AG04449 (cell line): Measurements from ENCODE around the gene DOCK10.

Experiments used
- CTCF ChIA-PET: fragments of 350-600 bp; formaldehyde crosslinking; extraction: SDS; loops from one replicate; lab custom pipeline; 2021; ENCODE audit warnings: antibody characterized with exemption; lab: Yijun Ruan, JAX
- POLR2A ChIA-PET: fragments of 400-600, 350-600 bp; formaldehyde crosslinking; extraction: SDS; loops from one replicate; lab custom pipeline; 2020; ENCODE audit warnings: antibody characterized with exemption, inconsistent platforms; lab: Yijun Ruan, JAX
- DNase-seq: peaks from one replicate; pipeline ENCODE4 v3.0.0-alpha.2; 2010; ENCODE audit warnings: low read depth, low spot score
- H3K4me3 ChIP-seq: 2 replicates; pipeline ENCODE4 v1.5.1; 2011; ENCODE audit warnings: low read depth, mild to moderate bottlenecking, control low read depth, low read length
- TF ChIP-seq, protein P1 (sequence below): IDR thresholded peaks from one replicate; pipeline ENCODE4 v1.5.1; 2011; ENCODE audit warnings: mild to moderate bottlenecking, moderate library complexity, low read length, control low read depth, inconsistent platforms; ENCODE audit not compliant: insufficient read depth; ENCODE audit errors: missing control alignments

The DOCK10 gene

DNA sequence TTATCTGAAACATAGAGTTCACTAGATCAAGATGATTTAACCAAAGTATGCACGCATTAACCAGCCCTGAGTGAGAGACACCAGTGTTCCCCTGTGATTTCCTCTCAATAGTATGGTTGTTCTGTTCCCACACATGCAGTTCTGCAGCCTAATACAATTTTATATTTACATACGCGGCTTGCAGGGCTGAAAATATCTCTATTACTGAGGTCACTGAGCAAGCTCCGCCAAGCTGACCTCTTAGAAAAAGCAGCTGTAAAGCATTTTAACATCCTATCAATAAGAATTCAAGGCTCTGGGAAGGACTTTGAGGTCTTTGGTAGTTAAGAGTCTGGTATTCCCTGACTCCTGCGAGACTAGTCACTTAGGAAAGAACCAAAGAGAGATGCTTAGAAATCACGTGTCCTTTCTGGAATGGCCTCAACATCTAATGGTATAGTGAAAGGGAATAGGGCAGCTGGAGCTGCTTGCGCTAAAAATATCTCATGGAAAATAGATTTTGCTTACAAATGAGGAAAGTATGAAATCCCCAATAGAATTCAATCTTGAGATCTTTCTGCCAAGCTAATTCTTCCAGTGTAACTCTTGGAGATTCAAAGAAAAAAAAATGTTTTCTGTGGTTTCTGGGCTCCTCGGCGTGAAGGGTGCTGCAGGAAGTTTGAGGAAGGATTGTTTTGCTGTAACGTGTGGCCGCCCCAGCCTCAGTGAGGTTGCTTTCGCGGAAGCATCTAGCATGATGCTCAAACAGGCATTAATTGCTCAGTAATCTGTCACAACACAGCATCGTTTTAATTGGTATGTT lies 59.2 kb downstream of the DOCK10 start:
- TF ChIP-seq, protein P1, sequence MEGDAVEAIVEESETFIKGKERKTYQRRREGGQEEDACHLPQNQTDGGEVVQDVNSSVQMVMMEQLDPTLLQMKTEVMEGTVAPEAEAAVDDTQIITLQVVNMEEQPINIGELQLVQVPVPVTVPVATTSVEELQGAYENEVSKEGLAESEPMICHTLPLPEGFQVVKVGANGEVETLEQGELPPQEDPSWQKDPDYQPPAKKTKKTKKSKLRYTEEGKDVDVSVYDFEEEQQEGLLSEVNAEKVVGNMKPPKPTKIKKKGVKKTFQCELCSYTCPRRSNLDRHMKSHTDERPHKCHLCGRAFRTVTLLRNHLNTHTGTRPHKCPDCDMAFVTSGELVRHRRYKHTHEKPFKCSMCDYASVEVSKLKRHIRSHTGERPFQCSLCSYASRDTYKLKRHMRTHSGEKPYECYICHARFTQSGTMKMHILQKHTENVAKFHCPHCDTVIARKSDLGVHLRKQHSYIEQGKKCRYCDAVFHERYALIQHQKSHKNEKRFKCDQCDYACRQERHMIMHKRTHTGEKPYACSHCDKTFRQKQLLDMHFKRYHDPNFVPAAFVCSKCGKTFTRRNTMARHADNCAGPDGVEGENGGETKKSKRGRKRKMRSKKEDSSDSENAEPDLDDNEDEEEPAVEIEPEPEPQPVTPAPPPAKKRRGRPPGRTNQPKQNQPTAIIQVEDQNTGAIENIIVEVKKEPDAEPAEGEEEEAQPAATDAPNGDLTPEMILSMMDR = no peak
- POLR2A ChIA-PET = interaction anchor here (0.7 to 1.1 kb wide), 2 partner anchors 30 to 121 kb away, joined by 3 read pairs; no protein-coding TSS in a partner anchor
- CTCF ChIA-PET = interaction anchor here (0.9 to 13.5 kb wide), 3 partner anchors 11 to 19 kb away, joined by 3 to 136 read pairs (median 3); no protein-coding TSS in a partner anchor
- peak; percentile 76 for DNase-seq
- peak overlapping the region; percentile 47 for H3K4me3 ChIP-seq

DNA sequence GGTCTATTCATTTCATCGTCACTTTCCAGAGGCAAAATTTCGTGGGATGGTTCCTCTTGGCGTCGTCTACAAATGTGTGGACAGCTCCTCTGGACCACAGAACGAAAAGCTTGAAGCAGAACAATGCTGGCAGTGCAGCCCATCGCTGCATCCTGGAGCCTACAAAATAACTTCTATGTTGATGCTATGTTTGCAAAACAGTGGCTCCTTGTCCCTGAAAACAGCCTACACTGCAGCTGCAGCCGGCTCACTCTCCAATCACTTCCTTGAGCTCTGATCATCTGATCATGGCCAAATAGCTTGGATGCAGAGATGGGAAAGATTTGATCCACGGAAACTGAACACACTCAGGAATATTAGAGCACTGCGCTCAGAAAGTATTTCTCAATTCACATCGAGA lies 60.0 kb downstream of the DOCK10 start:
- no peak for DNase-seq
- ChIA-PET POLR2A (interaction anchor here (0.7 to 1.1 kb wide), 2 partner anchors 13 to 122 kb away, joined by 3 read pairs; no protein-coding TSS in a partner anchor), CTCF (interaction anchor here (0.9 to 13.5 kb wide), 3 partner anchors 11 to 20 kb away, joined by 3 to 136 read pairs (median 3); no protein-coding TSS in a partner anchor)
- H3K4me3 ChIP-seq = no peak overlapping the region
- TF ChIP-seq, protein P1 = no peak

DNA sequence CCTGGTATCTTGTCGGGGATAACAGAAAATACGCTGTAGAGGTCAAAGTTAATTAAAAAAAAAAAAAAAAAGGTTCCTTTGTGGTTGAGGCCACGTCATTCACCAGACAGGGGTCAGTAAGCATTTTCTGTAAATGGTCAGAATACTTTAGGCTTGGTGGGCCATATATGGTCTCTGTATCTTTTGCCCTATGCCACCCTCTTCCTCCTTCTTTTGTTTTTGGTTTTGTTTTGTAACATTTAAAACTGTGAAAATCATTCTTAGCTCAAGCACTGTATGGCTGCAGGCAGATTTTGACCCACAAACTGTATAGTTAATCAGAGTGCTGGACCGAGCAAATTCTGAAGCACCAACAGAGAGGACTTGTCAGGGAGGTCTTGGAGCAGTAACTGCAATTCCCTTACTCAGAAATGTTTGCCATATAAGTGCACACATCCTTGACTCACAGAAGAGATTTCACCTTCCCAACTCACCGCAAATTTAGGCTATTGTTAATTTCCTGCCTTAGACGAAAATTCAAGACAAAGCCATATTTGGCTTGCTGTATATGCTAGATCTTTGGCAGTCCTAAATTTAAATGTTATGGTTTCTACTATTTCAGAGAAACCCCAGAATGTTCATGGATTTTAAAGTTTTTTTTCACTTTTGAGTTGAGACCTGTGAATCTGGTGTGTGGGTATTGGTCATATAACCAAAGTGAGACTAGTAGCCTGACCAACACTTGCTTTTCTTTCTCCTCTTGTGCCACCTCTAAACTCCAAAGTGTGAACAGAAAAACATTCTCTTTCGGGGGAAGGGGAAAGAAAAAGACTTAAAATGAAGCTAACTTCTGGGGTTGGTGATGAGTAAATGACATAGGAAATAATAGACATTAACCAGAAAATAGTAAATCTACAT lies 65.4 kb downstream of the DOCK10 start:
- TF ChIP-seq, protein P1 = no peak
- DNase-seq = no peak
- CTCF ChIA-PET = interaction anchor here (4.3 kb wide), 1 partner anchor 25 kb away, joined by 15 read pairs; no protein-coding TSS in a partner anchor
- no peak overlapping the region for H3K4me3 ChIP-seq
- POLR2A ChIA-PET = no interaction called here

DNA sequence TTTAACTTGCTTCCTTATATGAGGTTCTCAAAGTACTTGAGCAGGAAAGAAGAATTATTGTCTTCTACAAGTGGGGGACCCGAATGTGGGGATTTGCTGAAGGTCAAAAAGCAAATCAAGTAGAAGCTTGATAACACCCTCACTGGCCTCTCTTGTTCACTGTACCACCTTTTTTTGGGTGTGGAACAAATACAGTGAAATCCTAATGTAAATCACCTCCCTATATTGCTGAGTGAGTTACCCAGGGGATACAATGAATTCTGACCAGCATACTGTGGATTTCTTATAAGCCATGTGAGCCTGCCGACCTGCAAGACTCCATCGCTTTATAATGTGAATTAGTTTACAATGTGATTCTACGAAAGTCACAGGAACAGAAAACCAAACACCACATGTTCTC lies 66.5 kb downstream of the DOCK10 start:
- no peak overlapping the region for H3K4me3 ChIP-seq
- TF ChIP-seq, protein P1 = no peak
- DNase-seq = no peak
- POLR2A ChIA-PET = no interaction called here
- CTCF ChIA-PET = interaction anchor here (1.6 to 2.3 kb wide), 3 partner anchors 12 to 685 kb away, joined by 3 to 5 read pairs (median 4); no protein-coding TSS in a partner anchor

DNA sequence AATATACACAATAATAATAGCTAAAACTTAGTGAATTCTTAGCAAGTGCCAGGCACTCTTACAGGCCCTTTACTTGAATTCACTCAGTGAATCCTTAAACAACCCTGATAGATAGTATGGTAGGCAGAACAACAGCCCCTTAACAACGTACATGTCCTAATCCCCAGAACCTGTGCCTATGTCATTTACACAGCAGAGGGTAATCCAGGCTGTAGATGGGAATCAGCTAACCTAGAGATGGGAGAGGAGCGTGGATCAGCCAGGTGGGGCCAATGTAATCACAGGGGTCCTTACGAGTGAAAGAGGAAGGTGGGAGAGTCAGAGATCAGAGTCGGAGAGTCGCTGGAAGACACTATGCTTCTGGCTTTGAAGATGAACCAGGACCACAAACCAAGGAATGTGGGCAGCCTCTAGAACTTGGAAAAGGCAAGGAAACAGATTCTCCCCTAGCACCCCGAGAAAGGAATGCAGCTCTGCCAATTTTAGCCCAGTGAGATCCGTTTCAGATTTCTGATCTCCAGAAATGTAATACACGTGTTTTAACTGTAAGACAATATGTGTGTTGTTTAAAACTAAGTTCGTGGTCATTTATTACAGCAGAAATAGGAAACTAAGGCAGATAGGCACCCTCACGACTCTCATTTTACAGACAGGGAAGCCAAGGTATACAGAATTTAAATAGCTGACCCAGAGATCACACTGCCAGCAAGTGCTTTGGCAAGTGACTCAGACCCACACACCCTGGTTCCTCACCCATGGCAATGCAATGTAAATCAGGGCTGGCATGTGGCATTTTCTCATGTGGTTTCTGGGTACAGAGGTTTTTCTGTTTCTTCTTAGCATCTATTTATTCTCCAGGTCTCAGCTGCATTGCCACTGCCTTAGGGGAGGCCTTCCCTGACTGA lies 68.9 kb downstream of the DOCK10 start:
- H3K4me3 ChIP-seq = no peak overlapping the region
- ChIA-PET POLR2A (no interaction called here), CTCF (interaction anchor here (0.9 to 2.3 kb wide), 5 partner anchors 13 to 688 kb away, joined by 3 to 5 read pairs (median 4); no protein-coding TSS in a partner anchor)
- TF ChIP-seq, protein P1 = no peak
- DNase-seq = no peak
